ENCODE results near the gene SYTL5. TPM values are rescaled to one million over a fixed set of nuclear protein-coding genes. Genes with fewer than 3 reads are reported as not detected.

SYTL5 gene
- total RNA-seq, 1 donor from 2014 or later, result 0.46 TPM

DNA sequence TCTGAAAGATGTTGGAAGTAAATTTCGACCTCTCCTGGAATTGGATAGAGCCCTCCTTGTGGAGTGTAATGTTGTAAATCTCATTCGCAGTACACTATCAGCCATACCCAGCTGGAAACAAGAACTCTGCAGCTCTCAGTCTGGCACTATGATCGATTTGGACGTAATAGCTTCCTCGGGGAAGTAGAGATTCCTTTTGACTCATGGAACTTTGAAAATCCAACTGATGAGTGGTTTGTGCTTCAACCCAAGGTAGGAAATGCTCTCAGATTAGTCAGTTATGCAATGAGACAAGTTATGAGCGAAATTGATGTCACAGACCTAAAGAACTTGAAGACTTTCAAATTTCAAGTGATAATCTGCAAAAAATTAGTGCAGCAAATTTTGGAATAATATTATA is 103.9 kb downstream of the SYTL5 start:
- no peak overlapping the region for H3K4me3 ChIP-seq
- no peaks in the 10 kb centered on the region for H3K27me3 ChIP-seq
- no peaks in the 10 kb centered on the region for H3K9me3 ChIP-seq
- DNase-seq, result no peak
- intact Hi-C loops (cut with DNase I), result no loop called here
- TF ChIP-seq, protein P1, sequence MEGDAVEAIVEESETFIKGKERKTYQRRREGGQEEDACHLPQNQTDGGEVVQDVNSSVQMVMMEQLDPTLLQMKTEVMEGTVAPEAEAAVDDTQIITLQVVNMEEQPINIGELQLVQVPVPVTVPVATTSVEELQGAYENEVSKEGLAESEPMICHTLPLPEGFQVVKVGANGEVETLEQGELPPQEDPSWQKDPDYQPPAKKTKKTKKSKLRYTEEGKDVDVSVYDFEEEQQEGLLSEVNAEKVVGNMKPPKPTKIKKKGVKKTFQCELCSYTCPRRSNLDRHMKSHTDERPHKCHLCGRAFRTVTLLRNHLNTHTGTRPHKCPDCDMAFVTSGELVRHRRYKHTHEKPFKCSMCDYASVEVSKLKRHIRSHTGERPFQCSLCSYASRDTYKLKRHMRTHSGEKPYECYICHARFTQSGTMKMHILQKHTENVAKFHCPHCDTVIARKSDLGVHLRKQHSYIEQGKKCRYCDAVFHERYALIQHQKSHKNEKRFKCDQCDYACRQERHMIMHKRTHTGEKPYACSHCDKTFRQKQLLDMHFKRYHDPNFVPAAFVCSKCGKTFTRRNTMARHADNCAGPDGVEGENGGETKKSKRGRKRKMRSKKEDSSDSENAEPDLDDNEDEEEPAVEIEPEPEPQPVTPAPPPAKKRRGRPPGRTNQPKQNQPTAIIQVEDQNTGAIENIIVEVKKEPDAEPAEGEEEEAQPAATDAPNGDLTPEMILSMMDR (IDR thresholded peaks at IDR 0.05), result no peak
- H3K36me3 ChIP-seq, result no peaks in the 10 kb centered on the region
- ATAC-seq, result no peak
- H3K4me1 ChIP-seq, result no peaks in the 10 kb centered on the region
- no peak overlapping the region for H3K27ac ChIP-seq

DNA sequence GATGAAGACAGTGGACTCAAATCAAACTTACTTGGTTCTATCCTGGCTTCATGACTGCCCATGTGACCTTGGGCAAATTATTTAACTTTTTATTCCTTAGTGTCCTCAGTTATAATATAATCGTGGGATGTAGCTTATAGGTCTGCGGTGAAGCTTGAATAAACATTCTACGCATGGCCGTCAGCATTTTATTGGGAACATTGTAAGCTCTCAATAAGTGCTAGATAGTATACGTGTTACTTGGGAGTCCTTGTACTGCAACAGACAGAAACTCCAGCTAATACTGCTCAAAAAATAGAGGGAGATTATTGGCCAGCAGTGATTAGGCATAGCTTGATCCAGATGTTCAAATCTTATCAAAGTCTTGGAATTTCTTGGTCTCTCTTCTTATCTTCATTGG is 104.8 kb downstream of the SYTL5 start:
- TF ChIP-seq, protein P1 (IDR thresholded peaks at IDR 0.05), result no peak
- ATAC-seq (no peak), DNase-seq (no peak)
- no peak overlapping the region for H3K27ac ChIP-seq
- H3K27me3 ChIP-seq, result no peaks in the 10 kb centered on the region
- H3K9me3 ChIP-seq, result no peaks in the 10 kb centered on the region
- H3K36me3 ChIP-seq, result no peaks in the 10 kb centered on the region
- H3K4me3 ChIP-seq, result no peak overlapping the region
- intact Hi-C loops (cut with DNase I), result no loop called here
- H3K4me1 ChIP-seq, result no peaks in the 10 kb centered on the region

- ATAC-seq (no peak), DNase-seq (no peak)
- Histone ChIP-seq H3K36me3 (no peaks in the 10 kb centered on the region), H3K4me3 (no peak overlapping the region), H3K4me1 (no peaks in the 10 kb centered on the region), H3K9me3 (no peaks in the 10 kb centered on the region), H3K27ac (no peak overlapping the region), H3K27me3 (no peaks in the 10 kb centered on the region)
- intact Hi-C loops (cut with DNase I), result no loop called here
- TF ChIP-seq, protein P1 (IDR thresholded peaks at IDR 0.05), result no peak
Observed at GRCh38 chrX:38112566-38112965, 106.2 kb downstream of the SYTL5 start.

GRCh38 chrX:38116706-38117105 is 110.4 kb downstream of the SYTL5 start:
- intact Hi-C loops (cut with DNase I), result no loop called here
- no peak for DNase-seq
- TF ChIP-seq, protein P1 (IDR thresholded peaks at IDR 0.05), result no peak
- Histone ChIP-seq H3K4me1 (no peaks in the 10 kb centered on the region), H3K4me3 (no peak overlapping the region), H3K27me3 (no peaks in the 10 kb centered on the region), H3K9me3 (no peaks in the 10 kb centered on the region), H3K27ac (no peak overlapping the region), H3K36me3 (no peaks in the 10 kb centered on the region)
- no peak for ATAC-seq

DNA sequence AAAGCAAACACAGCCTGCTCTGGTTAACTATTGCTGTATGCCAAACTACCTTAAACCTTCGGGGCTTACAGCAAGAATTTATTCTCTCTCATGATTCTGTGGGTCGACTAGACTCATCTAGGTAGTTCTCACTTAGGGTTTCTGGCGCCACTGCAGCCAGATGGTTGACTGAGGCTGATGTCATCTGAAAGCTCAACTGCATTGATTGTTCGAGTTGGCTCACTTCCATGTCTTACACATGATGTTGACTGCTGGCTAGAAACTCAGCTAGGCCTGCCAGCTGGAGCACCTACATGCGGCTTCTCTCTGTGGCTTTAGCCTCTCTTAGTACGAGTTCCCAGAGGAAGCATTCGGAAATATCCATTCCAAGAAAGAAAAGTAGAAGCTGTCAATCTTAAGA is 111.1 kb downstream of the SYTL5 start:
- Histone ChIP-seq H3K4me3 (no peak overlapping the region), H3K9me3 (no peaks in the 10 kb centered on the region), H3K36me3 (no peaks in the 10 kb centered on the region), H3K27me3 (no peaks in the 10 kb centered on the region), H3K27ac (no peak overlapping the region), H3K4me1 (no peaks in the 10 kb centered on the region)
- DNase-seq (no peak), ATAC-seq (no peak)
- TF ChIP-seq, protein P1 (IDR thresholded peaks at IDR 0.05), result no peak
- intact Hi-C loops (cut with DNase I), result no loop called here

- no peak for ATAC-seq
Observed at GRCh38 chrX:38124000-38124399, 117.6 kb downstream of the SYTL5 start.

More at GRCh38 chrX:38124000-38124399, 117.6 kb downstream of the SYTL5 start:
- intact Hi-C loops (cut with DNase I), result no loop called here
- TF ChIP-seq, protein P1 (IDR thresholded peaks at IDR 0.05), result no peak
- no peak overlapping the region for H3K27ac ChIP-seq
- no peak for DNase-seq
- H3K27me3 ChIP-seq, result no peaks in the 10 kb centered on the region
- H3K4me3 ChIP-seq, result no peak overlapping the region
- H3K36me3 ChIP-seq, result no peaks in the 10 kb centered on the region
- no peaks in the 10 kb centered on the region for H3K4me1 ChIP-seq
- H3K9me3 ChIP-seq, result no peaks in the 10 kb centered on the region

Measured in upper lobe of right lung (tissue), 1 donor.